DOHH2 (cell line): ENCODE measurements around the gene ASPSCR1.

ENCODE experiments used
- CTCF ChIP-seq: fragments of 200-600 bp; sonication (generic); IDR thresholded peaks from one replicate; pipeline ENCODE4 v1.5.1; 2014; ENCODE audit warnings: antibody characterized with exemption, mild to moderate bottlenecking, low read depth, low read length; ENCODE audit not compliant: poor library complexity, severe bottlenecking
- EZH2phosphoT487 ChIP-seq: fragments of 200-600 bp; sonication (generic); IDR thresholded peaks from 2 replicates; pipeline ENCODE4 v1.6.1; 2017; ENCODE audit warnings: borderline replicate concordance, mild to moderate bottlenecking, antibody characterized with exemption, low read length, moderate library complexity, mixed read lengths

GRCh38 chr17:81948635-81949378, 28.6 kb upstream of the ASPSCR1 start:
- no peak for TF ChIP-seq CTCF
- TF ChIP-seq EZH2phosphoT487, result no peak
